HG02884 (cell line): ENCODE measurements around the gene RASL11A.
"Not testable (repeated sequence)": the region's sequence is repeated elsewhere in the genome, so short reads cannot be mapped to it uniquely, and the experiment has no call there.

ENCODE experiments used
- ATAC-seq: cut with Tn5 transposase; IDR thresholded peaks from one replicate; pipeline ENCODE4 v1.9.1; 2021; ENCODE audit warnings: mild to moderate bottlenecking, moderate library complexity; ENCODE audit not compliant: unreplicated experiment

The RASL11A gene

DNA sequence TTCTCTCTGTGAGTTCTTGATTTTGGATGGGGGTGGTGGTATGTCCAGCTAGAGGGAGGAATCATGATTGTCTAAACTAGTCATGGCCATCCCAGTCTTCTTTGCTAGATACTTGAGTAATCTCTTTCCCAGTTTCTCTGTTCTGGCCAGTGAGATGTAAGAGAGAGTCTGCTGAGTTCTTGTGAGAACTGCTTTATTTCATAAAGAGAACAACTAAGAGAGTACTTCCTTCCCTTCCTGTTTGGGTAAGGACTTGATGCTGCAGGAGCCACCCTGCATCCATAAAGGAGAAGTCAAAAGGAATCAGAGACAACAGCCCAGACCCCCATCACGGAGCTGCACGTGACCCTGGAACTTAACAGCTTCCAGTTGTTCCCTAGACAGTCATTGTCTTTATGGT, 3.0 kb upstream of the RASL11A start:
- no peak for ATAC-seq

DNA sequence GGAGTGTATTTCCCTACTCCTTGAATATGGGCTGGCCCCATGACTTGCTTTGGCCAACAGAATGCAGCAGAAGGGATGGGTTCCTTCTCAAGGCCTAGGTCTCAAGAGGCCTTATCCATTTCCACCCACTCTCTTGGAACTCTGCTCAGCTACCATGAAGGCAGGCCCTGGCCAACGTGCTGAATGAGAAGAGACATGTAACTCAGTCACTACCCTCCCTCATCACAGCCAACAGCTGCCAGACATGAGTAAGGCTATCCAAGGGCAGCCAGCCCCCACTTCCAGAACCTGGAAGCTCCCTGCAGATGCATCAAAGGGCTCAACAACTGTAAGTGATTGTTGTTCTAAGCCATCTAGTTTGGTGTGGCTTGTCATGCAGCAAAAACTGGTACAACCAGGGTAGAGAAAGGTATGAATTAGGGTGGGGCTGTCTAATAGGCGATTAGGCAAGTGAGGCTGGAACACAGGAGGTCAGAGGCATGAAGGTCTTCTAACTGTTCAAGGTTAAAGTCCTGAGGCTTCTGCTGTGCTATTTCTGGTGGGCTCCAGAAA, 1.4 kb upstream of the RASL11A start:
- no peak for ATAC-seq

DNA sequence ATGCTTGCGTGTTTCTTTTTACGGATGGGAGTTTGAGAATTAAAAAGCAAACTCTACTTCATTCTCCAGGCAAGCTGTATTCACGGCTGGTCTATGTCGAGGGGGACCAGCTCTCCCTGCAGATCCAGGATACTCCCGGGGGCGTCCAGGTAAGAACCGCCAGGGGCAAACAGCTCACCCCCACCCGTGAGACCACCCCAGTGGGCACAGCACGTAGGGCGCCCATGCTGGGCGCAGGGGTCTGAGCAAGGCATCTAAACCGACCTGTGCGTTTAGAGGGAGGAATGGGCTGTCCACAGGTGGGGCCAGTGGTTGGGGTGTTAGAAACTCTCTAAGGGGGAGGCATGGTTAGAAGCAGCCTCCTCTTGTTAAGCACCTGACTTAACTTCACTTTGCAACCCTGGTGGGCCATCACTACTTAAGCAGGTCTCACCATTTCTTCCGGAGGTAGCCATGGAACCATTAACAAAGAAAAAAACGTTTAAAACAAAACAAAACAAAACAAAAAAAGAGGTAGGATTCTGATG, 1.0 kb downstream of the RASL11A start:
- ATAC-seq: no peak

DNA sequence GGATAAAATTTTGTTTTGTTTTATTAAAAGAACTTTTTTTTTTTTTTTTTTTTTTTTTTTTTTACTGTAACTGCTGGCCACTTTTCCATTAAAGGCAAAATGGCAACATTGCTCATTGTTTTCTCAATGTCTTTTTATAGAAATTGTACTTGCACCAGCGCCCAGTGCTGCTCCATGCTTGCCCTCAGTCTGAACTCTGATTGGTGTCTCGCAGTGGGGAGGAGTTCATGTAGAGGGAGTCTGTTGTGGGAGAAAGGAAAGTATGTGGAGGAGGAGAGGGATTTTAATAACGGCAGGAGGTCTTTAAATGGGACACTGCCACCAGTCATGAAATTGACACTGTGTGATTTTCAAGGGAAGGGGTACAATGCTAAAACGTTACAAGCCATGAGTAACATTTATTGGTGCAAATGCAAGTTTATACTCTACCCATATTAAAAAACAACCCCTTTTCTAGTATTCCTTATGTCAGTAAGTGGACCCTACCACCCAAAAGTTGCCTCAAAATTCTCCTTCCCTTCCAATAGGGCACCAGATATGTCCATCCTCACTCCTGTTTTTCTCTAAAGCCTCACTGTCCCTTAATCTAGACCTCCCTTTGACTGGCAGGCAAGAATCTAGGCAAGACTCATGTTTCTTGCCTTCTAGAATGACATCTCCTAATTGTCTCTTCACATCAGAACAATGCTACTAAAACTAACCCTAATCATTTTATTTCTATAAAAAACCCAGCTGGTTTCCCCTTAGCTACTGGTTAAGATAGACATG, 3.2 kb downstream of the RASL11A start:
- no peak for ATAC-seq

DNA sequence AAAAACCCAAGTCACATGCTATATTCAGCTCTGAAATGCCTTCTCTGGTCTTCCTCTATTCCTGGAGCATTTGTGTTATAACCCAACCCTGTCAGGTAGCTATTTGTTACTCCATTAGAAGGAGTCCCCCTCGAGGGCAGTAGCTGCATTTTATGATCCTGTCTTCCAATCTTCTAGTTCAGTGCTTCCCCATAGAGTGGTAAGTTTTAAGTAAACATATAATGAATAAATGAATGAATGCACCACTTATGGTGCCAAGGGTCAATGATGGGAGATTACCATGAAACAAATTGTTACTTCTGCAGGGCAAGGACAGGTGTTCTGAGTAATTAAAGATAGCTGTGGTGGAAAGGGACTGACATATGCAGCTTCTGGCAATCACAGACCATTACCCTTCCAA, 4.0 kb downstream of the RASL11A start:
- no peak for ATAC-seq

DNA sequence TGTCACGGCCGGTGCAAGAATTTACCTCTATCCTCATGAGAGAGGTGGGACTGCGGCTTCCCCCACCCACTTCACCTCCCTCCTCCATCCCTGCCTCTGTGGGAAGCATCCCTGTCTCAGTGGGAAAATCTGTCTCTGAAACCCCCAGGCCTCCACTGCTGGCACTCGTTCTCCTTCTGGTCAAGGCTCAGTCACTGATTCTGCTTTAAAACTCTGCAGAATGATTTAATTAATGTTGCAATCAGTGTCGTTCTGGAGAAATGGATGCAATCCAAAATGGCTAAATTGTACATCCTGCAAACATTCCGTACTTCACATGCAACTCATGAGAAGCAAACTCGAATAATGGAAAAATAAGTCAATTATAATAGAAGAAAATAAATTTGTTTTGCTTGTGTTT, 5.6 kb downstream of the RASL11A start:
- ATAC-seq: no peak

DNA sequence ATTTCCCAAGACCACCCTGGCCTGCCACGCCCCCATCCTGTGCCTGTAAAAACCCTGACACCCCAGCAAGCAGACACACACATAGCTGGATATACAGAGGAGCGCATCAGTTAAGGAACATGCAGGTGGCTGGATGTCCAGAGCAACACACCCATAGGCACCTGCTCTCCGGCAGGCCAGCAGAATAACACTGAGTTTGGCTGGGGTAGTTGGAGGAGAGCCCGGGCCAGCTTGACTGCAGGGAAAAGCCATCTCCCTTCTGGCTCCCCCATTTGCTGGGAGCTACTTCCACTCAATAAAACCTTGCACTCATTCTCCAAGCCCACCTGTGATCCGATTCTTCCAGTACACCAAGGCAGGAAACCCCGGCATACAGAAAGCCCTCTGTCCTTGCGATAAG, 8.9 kb downstream of the RASL11A start:
- ATAC-seq: no peak

DNA sequence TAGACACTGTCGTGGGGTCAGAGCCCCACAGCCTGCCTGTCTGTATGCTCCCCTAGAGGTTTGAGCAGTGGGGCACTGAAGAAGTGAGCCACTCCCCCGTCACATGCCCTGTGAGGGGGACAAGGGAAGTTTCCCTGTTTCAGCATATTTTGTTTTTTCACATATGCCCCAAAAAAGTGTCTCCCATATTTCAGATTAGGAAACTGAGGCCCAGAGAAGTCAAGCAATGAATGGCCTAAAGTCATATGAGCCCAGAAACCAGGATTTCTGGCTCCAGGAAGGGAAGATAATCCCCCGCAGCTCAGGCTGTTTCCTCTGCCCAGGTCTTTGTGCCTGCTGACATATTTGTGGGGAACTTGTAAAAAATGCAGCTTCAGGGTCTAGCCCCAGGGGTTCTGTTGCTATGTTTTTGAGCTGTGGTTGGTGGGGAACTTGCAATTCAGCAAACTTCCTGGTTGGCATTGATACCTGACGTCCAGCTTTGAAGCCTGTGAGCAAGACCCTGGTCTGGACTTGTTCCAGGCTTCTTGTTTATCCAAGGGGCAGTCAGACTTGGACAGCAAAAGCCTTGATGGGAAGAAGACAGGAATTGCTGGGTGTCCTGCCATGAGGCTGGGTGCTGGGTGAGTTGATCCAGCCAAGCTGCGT, 9.5 kb downstream of the RASL11A start:
- ATAC-seq: no peak

DNA sequence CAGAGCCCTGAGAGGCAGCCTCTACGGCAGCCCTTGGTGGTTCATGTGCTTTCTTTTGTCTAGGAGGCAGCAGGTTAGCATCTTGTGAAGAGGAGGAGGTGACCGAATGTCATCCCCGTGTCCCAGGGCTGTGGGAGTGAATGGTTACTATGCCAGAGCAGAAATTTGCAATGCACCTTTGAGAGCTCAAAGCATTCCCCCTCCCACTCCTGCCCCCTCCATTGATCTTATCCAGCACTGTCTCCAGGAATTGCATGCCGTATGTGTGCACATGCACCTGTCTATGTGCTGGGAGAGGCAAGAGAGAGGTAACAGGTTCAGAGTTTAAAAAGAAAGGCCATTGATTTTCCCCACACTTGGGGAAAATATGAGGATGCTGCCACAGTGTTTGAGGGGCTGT, 10.2 kb downstream of the RASL11A start:
- ATAC-seq: no peak

DNA sequence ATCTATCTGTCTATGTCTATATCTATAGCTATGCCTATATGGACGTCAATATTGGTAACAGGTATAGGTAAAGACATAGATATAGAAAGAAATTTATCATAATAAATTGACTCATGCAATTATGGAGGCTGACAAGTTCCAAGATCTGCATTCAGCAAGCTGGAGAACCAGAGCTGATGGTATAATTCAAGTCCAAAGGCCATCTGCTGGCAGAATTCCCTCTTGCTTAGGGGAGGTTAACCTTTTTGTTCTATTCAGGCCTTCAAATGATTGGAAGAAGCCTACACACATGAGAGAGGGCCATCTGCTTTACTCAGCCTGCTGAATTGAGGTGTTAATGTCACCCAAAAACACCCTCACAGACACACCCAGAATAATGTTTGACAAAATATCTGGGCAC, 10.8 kb downstream of the RASL11A start:
- no peak for ATAC-seq

DNA sequence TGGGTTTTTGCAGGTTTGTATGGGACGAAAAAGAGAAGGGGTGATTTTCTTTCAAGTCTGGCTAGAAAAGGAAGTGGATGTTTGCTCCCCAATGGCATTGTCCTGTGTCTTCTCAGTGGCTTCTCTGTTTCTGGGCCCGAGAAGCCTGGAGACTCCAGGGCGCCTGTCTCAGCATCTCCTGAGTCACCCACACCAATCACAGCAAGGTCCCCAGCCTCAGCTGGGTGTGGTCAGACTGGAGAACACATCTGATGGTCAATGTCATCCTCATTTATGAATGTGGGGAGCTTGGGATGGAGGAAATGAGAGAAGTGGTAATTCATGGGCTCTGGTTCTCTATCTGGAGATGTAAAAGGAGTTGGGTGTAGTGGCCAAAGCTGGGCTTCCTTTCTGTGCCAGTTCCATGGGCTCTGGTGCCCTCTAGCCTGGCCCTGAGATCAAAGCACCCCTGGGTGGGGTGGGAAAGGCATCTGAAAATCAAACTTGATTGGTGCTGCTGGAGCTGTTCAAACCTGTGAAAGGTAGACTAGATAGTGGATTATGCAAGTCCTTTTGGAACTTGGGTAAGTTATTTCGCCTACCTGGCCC, 13.4 kb downstream of the RASL11A start:
- no peak for ATAC-seq

DNA sequence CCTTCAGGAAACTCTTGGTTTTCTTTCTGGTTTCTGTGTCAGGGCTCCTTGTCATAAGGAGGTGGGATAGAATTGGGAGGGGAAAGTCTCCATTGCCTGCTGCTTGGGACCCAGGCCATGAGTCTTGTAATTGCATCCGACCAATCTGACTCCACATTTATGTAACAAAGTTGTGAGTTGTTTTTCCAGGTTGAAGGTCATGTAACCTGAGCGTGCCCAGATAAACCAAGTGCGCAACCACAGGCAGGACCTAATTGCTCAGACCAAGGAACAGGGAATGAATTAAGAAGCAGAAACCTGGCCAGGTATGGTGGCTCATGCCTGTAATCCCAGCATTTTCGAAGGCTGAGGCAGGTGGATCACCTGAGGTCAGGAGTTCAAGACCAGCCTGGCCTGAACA, 17.8 kb downstream of the RASL11A start:
- no peak for ATAC-seq

DNA sequence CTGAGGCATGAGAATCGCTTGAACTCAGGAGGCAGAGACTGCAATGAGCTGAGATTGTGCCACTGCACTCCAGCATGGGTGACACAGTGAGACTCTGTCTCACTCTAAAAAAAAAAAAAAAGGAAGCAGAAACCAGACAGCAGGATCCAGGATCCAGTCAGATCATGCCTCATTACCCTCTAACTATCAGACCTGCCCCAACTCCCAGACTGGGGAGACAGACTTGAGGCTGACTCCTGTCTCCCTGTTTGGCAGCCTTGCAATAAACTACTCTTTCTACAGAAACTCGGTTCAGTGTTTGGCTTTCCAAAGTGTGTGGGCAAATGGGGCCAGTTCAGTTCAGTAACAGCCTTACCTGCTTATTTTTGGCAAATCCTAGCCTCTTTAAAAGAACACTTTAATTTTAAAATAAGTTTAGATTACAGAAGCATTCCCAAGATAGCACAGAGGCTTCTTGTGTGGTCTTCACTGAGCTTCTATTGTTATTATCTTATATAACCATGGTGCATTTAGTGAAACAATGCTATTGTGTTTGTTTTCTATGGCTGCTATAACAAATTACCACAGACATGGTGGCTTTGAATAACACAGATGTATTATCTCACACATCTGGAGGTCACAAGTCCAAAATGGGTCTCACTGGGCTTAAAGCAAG, 18.5 kb downstream of the RASL11A start:
- no peak for ATAC-seq

DNA sequence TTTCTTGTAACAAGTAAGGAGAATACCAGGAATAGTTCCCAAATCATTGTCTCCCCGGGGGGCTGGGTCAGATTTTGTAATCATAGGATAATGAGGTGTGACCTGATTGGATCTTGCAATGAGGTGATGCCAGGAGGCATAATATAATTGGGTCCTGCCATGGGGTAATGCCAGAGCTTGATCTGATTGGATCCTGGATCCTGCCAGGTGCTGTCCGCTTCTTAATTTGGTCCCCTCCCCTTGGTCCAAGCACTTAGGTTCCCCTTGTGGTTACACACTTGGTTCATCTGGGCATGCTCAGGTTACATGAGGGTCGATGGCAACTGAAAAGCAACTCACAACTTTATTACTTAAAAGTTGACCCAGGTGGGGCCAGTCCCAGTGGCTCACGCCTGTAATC, 20.1 kb downstream of the RASL11A start:
- no peak for ATAC-seq

DNA sequence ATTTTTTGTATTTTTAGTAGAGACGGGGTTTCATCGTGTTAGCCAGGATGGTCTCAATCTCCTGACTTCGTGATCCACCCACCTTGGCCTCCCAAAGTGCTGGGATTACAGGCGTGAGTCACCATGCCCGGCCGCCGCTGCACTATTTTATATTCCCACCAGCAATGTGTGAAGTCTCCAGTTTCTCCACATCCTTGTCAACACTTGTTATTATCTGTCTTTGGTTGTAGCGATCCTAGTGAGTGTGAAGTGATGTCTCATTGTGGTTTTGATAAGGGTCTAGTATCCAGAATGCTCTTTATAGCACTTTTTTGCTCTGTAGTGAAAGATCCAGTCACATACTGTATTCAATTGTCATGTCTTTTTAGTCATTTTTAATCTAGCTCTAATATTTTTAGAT, 21.3 kb downstream of the RASL11A start:
- ATAC-seq: not testable (repeated sequence)

DNA sequence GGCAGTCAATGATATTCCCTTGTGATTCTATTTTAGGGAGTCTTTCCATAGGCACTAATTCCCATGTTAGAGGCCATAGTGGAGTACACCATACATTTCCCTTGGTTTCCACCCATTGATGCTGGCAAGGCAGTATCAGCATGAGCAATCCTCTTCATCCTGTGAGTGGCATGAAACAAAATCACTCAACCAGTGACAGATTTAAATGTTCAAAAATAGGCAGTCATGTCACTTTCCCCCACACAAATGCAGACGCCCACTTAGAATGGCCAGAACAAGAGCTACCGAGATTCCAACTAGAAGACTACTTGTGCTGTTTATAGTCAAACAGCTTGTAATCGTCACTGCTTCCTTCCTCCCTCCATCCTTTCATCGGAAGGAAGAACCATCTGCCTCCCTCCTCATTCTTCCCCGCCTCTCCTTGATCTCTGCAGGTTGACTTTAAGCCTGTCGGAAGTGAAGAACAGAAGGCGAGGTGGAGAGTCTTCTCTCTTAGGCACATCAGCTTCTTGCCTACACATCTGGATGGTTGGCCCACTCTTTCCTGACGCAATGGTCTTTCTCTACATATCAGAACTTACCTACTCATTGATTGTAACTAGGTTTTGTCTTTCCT, 22.6 kb downstream of the RASL11A start:
- ATAC-seq: no peak

DNA sequence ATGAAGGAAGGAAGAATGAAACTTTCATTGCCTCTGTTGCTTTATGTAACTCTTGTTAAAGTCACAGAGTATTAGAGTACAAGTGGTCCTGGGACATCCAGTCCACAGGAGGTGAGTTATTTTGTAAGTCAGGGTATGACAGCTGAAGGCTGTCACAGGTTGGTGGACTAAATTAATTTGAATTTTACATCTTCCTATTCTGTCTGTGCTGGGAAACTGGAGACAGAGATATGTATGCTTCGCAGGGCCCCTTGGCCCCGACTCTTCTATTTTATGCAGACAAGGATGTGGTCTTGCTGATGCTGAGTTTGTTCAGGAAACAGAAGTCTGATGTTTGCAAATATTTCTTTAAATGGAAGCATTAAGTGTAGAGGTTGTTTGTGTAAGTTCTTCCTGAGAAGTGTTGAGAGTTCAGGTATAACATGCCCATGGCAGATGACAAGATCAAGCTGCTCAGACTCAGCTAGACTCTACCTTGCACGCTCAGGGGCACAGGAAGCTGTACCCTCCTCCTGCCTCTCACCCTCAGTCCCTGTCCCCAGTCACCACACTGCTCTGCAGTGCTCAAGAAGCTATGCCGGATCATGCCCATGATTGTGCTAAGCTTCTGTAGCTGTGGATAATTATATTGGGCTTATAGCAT, 23.4 kb downstream of the RASL11A start:
- ATAC-seq: no peak

DNA sequence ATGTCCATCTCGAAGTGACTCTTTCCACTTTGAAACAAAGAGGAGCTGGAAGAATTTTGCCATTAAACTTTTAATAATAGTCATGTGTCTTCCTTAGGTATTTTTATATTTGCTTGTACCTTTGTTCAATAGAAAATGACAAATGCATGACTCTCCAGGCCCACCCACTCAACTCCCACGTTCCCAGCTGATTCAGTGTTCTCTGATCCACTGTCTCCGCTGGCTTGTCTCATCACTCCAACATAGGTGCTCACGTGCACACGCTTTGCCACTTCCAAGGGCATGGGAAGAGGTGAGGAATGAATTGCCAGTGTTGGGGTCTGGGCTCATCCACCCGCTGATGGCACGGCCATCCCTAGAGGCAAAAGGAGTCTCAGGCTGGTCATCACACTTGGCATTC, 24.5 kb downstream of the RASL11A start:
- ATAC-seq: no peak

DNA sequence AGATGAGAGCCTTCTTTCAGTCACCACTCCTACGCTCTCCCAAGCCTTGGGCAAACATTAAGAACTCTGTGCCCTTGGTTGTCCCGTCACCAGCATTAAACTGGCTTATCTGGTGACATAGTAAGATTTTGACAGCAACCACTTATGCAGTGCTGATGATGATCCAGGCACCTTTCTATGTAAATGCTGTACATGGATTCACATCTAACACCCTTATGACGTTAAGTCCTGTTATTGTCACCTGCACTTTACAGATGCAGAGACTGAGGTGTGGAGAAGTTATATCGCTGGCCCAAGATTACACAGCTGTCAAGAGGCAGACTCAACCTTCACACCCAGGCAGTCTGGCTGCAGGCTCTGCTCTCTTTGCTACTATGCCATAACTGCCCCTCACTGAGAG, 25.0 kb downstream of the RASL11A start:
- ATAC-seq: no peak

DNA sequence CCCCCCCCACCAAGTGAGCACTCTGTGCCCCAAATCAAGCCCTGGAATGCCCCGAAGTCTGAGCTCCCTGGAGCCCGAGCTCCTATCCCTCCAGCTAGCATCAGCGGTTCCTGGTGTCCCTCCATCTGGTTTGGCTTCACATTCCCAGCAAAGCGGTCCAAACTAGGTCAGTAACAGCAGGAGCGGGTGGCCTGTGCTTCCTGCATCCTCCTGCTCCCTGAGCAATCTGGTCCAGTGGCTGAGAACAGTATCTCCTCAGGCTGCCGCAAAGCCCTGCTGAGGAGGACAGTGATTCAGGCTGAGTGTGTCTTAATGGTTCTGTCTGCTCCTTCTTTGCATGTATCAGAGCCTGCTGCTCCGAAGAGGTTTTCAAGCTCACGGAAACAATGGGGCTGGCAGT, 25.9 kb downstream of the RASL11A start:
- no peak for ATAC-seq
